A673 (cell line): ENCODE data around the gene DDX50. TPM values are rescaled to one million over a fixed set of nuclear protein-coding genes. Genes with fewer than 3 reads are reported as not detected.

Experiments used
- BruUV-seq: library from RNA; stranded (reverse); fragments of 400-500 nt; replicated peaks from 2 replicates; lab custom pipeline; 2021; lab: Mats Ljungman, UMichigan
- CTCF ChIA-PET: fragments of 300-600 bp; sonication (Branson Sonifier 250); formaldehyde crosslinking; loops from one replicate; lab custom pipeline; 2022; ENCODE audit warnings: antibody characterized with exemption; lab: Charles Lee
- POLR2A ChIA-PET: fragments of 300-600 bp; sonication (Branson Sonifier 250); formaldehyde crosslinking; loops from one replicate; lab custom pipeline; 2022; ENCODE audit warnings: antibody characterized with exemption; ENCODE audit not compliant: low non-redundant PET; lab: Charles Lee
- DNase-seq: peaks from one replicate; pipeline ENCODE4 v3.0.0-alpha.2; 2015; ENCODE audit warnings: low spot score
- H3K27ac ChIP-seq: fragments of 200-600 bp; sonication (generic); 2 replicates; pipeline ENCODE4 v1.5.1; 2016; ENCODE audit warnings: mixed run types, low read depth, mild to moderate bottlenecking, mixed read lengths, antibody characterized with exemption, low read length; ENCODE audit not compliant: poor library complexity, severe bottlenecking
- H3K27me3 ChIP-seq: fragments of 200-600 bp; sonication (generic); replicated peaks from 2 replicates; pipeline ENCODE4 v1.6.1; 2017; ENCODE audit warnings: mixed run types, low read depth, mild to moderate bottlenecking, mixed read lengths, antibody characterized with exemption, low read length; ENCODE audit not compliant: insufficient read depth, poor library complexity
- H3K36me3 ChIP-seq: fragments of 200-600 bp; sonication (generic); 2 replicates; pipeline ENCODE4 v1.6.1; 2016; ENCODE audit warnings: mixed run types, mild to moderate bottlenecking, mixed read lengths, antibody characterized with exemption, low read length; ENCODE audit not compliant: insufficient read depth, poor library complexity, severe bottlenecking
- H3K4me1 ChIP-seq: fragments of 200-600 bp; sonication (generic); 2 replicates; pipeline ENCODE4 v1.6.1; 2017; ENCODE audit warnings: mixed run types, mild to moderate bottlenecking, mixed read lengths, antibody characterized with exemption, low read length; ENCODE audit not compliant: insufficient read depth, poor library complexity, severe bottlenecking
- H3K4me3 ChIP-seq: fragments of 200-600 bp; sonication (generic); 2 replicates; pipeline ENCODE4 v1.5.1; 2016; ENCODE audit warnings: low read depth, mixed run types, mild to moderate bottlenecking, mixed read lengths, low read length; ENCODE audit not compliant: poor library complexity, severe bottlenecking
- H3K9me3 ChIP-seq: fragments of 200-600 bp; sonication (generic); 2 replicates; pipeline ENCODE4 v1.6.1; 2016; ENCODE audit warnings: mixed run types, low read depth, mild to moderate bottlenecking, mixed read lengths, antibody characterized with exemption, low read length; ENCODE audit not compliant: poor library complexity, severe bottlenecking
- CTCF ChIP-seq: fragments of 300-800, 200-600 bp; sonication (generic); conservative IDR thresholded peaks from 2 replicates; pipeline ENCODE4 v1.5.1; 2017; ENCODE audit warnings: low read depth, mild to moderate bottlenecking, antibody characterized with exemption, low read length, moderate library complexity, mixed read lengths
- EZH2 ChIP-seq: fragments of 200-600 bp; sonication (generic); IDR thresholded peaks from 2 replicates; pipeline ENCODE4 v1.6.1; 2017; ENCODE audit warnings: borderline replicate concordance, low read depth, mild to moderate bottlenecking, mixed read lengths, antibody characterized with exemption, low read length; ENCODE audit not compliant: poor library complexity, severe bottlenecking
- intact Hi-C: fragments of 100-400 bp; cut with micrococcal nuclease; formaldehyde crosslinking; loops from one replicate; pipeline ENCODE4 v1.10.0; 2022; ENCODE audit not compliant: unreplicated experiment
- total RNA-seq: library from RNA; stranded (reverse); gene quantifications from 2 replicates; pipeline ENCODE4 v1.2.3, GENCODE V29; 2021

DDX50 gene
- total RNA-seq, 1 experiment from 2014 or later = 46.1 TPM

GRCh38 chr10:68988530-68989316, 87.6 kb downstream of the DDX50 start, which contains the start of gene KIFBP:
TSS of gene KIFBP (plus strand) at chr10:68988803. CDS start at chr10:68988833, 30 bp downstream.
- ChIA-PET POLR2A (no interaction called here), CTCF (no interaction called here)
- Histone ChIP-seq H3K27ac (peak within 1 kb of the TSS; percentile 78), H3K4me1 (peaks cover 8% of the 10 kb centered on the region), H3K36me3 (peaks cover 18% of the 10 kb centered on the region), H3K27me3 (no peaks in the 10 kb centered on the region), H3K4me3 (peak within 1 kb of the TSS; percentile 79), H3K9me3 (no peaks in the 10 kb centered on the region)
- DNase-seq = peak; percentile 99
- TF ChIP-seq CTCF (peak; percentile 65), EZH2 (no peak)
- BruUV-seq = TSS peak; percentile 30
- intact Hi-C loops = loop anchor here (1.0 to 10.0 kb wide), 2 partner anchors 105 to 426 kb away; partner anchors contain the start of gene TACR2

GRCh38 chr10:68989317-68989990, 88.3 kb downstream of the DDX50 start:
- intact Hi-C loops = loop anchor here (1.0 to 10.0 kb wide), 2 partner anchors 104 to 425 kb away; partner anchors contain the start of gene TACR2
- Histone ChIP-seq H3K36me3 (peaks cover 11% of the 10 kb centered on the region), H3K4me1 (peaks cover 8% of the 10 kb centered on the region), H3K27ac (peak overlapping the region; percentile 78), H3K4me3 (peak overlapping the region; percentile 79), H3K27me3 (no peaks in the 10 kb centered on the region), H3K9me3 (no peaks in the 10 kb centered on the region)
- no peak for TF ChIP-seq CTCF
- no peak for TF ChIP-seq EZH2
- CTCF ChIA-PET = no interaction called here
- POLR2A ChIA-PET = no interaction called here
- BruUV-seq = no TSS peak
- DNase-seq = peak; percentile 13

GRCh38 chr10:68992636-68993440, 91.7 kb downstream of the DDX50 start:
- BruUV-seq = no TSS peak
- Histone ChIP-seq H3K27ac (no peak overlapping the region), H3K27me3 (no peaks in the 10 kb centered on the region), H3K4me3 (no peak overlapping the region), H3K4me1 (peaks cover 7% of the 10 kb centered on the region), H3K36me3 (no peaks in the 10 kb centered on the region), H3K9me3 (no peaks in the 10 kb centered on the region)
- ChIA-PET CTCF (no interaction called here), POLR2A (no interaction called here)
- DNase-seq = no peak
- TF ChIP-seq EZH2 = no peak
- TF ChIP-seq CTCF = no peak
- intact Hi-C loops = no loop called here
